ENCODE data around the gene MOB2. TPM values are rescaled to one million over a fixed set of nuclear protein-coding genes. Genes with fewer than 3 reads are reported as not detected.

The MOB2 gene
- total RNA-seq, 1 experiment from 2014 or later: 22.7 TPM

- Histone ChIP-seq H2BK20ac (ENCODE audit: low read depth, low read length, poor library complexity, severe bottlenecking) (no peak overlapping the region), H3K9ac (ENCODE audit: extremely low read depth, insufficient read length, low read length) (no peak overlapping the region), H3K27me3 (ENCODE audit: insufficient read depth, low read length) (no peaks in the 10 kb centered on the region), H3K4ac (ENCODE audit: low read depth, low read length) (no peak overlapping the region), H4K8ac (replicated peaks; ENCODE audit: insufficient read length, low read depth, low read length) (no peak overlapping the region), H3K56ac (ENCODE audit: insufficient read length, low read depth, low read length) (no peak overlapping the region), H3K27ac (ENCODE audit: insufficient read length, low read depth, low read length) (no peak overlapping the region), H3K14ac (ENCODE audit: insufficient read depth, low read length) (no peak overlapping the region), H2BK15ac (ENCODE audit: low read depth, low read length) (no peak overlapping the region), H2AFZ (ENCODE audit: low read length) (no peak overlapping the region), H3K9me3 (ENCODE audit: control insufficient read depth, low read depth, low read length) (no peaks in the 10 kb centered on the region), H3T11ph (ENCODE audit: low read length) (no peak overlapping the region), H3K79me2 (ENCODE audit: insufficient read depth, low read length) (no peaks in the 10 kb centered on the region), H2BK12ac (ENCODE audit: insufficient read length, low read depth, low read length) (no peak overlapping the region), H2BK120ac (ENCODE audit: low read depth, low read length, poor library complexity, severe bottlenecking) (no peak overlapping the region), H4K5ac (ENCODE audit: insufficient read length, low read depth, low read length) (no peak overlapping the region), H2AK5ac (ENCODE audit: insufficient read length, low read length) (no peak overlapping the region), H2BK5ac (ENCODE audit: insufficient read length, low read length) (no peak overlapping the region), H4K91ac (ENCODE audit: insufficient read length, low read depth, low read length) (no peak overlapping the region), H3K23me2 (ENCODE audit: insufficient read length, low read depth, low read length, poor library complexity, severe bottlenecking) (no peaks in the 10 kb centered on the region), H3K23ac (ENCODE audit: insufficient read length, low read depth, low read length) (no peak overlapping the region), H3K4me2 (ENCODE audit: insufficient read depth, insufficient read length, low read length) (no peak overlapping the region), H3K79me1 (ENCODE audit: insufficient read depth, low read depth, low read length, poor library complexity, severe bottlenecking) (no peaks in the 10 kb centered on the region), H4K20me1 (ENCODE audit: control insufficient read depth, insufficient read depth, insufficient read length) (no peaks in the 10 kb centered on the region), H3K18ac (ENCODE audit: insufficient read length, low read depth, low read length) (no peak overlapping the region), H3K4me1 (ENCODE audit: insufficient read depth, low read length) (no peaks in the 10 kb centered on the region)
- no CpG with 5 or more reads among the region's 44 CpGs for WGBS (ENCODE audit: extremely low coverage, insufficient read length, low lambda C conversion rate)
- Mint-ChIP-seq H3K27me3 (ENCODE audit: low read depth) (no peaks in the 10 kb centered on the region), H3K36me3 (ENCODE audit: insufficient read depth in 1 of 3, low read depth in 3 of 3) (peaks cover 5 to 10% (median 6%) of the 10 kb centered on the region in 3 experiments; a peak in 3 of 7 replicates), H3K4me3 (no peak overlapping the region), H3K9me3 (no peaks in the 10 kb centered on the region), H3K4me1 (peaks cover 2 to 16% of the 10 kb centered on the region in 2 experiments; a peak in 3 of 4 replicates), H3K27ac (no peak overlapping the region)
- no peak for TF ChIP-seq CTCF (conservative IDR thresholded peaks at IDR 0.05)
- no peak for DNase-seq
These were observed 29.8 kb downstream of the MOB2 start for GRCh38 chr11:1456596-1457325.
